ENCODE results near the gene CXCL17. TPM values are rescaled to one million over a fixed set of nuclear protein-coding genes. Genes with fewer than 3 reads are reported as not detected.

The CXCL17 gene
- total and polyA plus RNA-seq, 2 experiments from 2014 or later = 0.39 TPM; not detected in 1

DNA sequence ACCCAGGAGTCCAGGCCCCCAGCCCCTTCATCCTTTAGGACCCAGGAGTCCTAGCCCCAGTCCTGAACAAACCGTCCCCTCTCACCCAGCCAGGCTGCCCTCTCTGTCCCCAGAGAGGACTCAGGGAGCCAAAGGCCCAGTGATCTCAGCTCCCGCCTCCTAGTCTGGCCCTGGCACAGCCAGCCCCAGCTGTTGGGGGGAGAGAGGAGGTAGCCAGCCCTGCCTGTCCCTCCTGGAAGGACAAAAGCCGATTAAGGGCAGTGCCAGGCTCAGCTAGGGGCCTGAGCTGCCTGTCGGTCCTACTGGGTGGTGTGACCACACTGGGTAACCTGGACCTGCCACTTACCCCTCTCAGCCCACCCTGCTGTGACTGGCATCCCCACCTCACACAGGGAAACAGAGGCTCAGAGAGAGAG is 30.1 kb downstream of the CXCL17 start:
- Histone ChIP-seq H4K20me1 (replicated peaks; ENCODE audit: insufficient read depth) (peaks cover 8% of the 10 kb centered on the region), H3K27me3 (ENCODE audit: insufficient read depth) (peaks cover 20% of the 10 kb centered on the region), H2AFZ (no peak overlapping the region), H3K9me2 (ENCODE audit: insufficient read depth) (no peaks in the 10 kb centered on the region), H3K36me3 (ENCODE audit: insufficient read depth) (no peaks in the 10 kb centered on the region), H3K4me3 (no peak overlapping the region), H3K79me2 (replicated peaks; ENCODE audit: insufficient read depth) (no peaks in the 10 kb centered on the region), H3K27ac (ENCODE audit: low read depth) (no peak overlapping the region), H3K4me1 (ENCODE audit: insufficient read depth) (no peaks in the 10 kb centered on the region), H3F3A (replicated peaks; ENCODE audit: low read depth) (no peaks in the 10 kb centered on the region), H3K4me2 (no peak overlapping the region)
- TF ChIP-seq, protein P1, sequence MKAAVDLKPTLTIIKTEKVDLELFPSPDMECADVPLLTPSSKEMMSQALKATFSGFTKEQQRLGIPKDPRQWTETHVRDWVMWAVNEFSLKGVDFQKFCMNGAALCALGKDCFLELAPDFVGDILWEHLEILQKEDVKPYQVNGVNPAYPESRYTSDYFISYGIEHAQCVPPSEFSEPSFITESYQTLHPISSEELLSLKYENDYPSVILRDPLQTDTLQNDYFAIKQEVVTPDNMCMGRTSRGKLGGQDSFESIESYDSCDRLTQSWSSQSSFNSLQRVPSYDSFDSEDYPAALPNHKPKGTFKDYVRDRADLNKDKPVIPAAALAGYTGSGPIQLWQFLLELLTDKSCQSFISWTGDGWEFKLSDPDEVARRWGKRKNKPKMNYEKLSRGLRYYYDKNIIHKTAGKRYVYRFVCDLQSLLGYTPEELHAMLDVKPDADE (IDR thresholded peaks at IDR 0.05) = no peak
- TF ChIP-seq CREB1 (CRISPR knock-in tag; IDR thresholded peaks at IDR 0.05; ENCODE audit: low read depth) = no peak
- TF ChIP-seq EZH2 (IDR thresholded peaks at IDR 0.05; ENCODE audit: low read depth, unreplicated experiment) = no peak
- TF ChIP-seq POLR2AphosphoS5 (IDR thresholded peaks at IDR 0.05; ENCODE audit: low read depth) = peak; percentile 16; the same call in 1 of the 2 replicates
- no peak for DNase-seq (ENCODE audit: low spot score)
- Mint-ChIP-seq H3K27me3 (ENCODE audit: insufficient read depth, low read depth, poor library complexity) (peaks cover 59% of the 10 kb centered on the region), H3K4me3 (no peak overlapping the region), H3K36me3 (ENCODE audit: low read depth) (peaks cover 13% of the 10 kb centered on the region; the same call in 2 of the 3 replicates), H3K9me3 (no peaks in the 10 kb centered on the region; the same call in 1 of the 3 replicates), H3K27ac (no peak overlapping the region), H3K4me1 (peaks cover 14% of the 10 kb centered on the region)
- ATAC-seq = peak; percentile 15; the same call in 2 of the 3 replicates

GRCh38 chr19:42412227-42412626 is 30.5 kb downstream of the CXCL17 start:
- Histone ChIP-seq H3K36me3 (ENCODE audit: insufficient read depth) (no peaks in the 10 kb centered on the region), H3K79me2 (replicated peaks; ENCODE audit: insufficient read depth) (no peaks in the 10 kb centered on the region), H3K4me3 (no peak overlapping the region), H3F3A (replicated peaks; ENCODE audit: low read depth) (no peaks in the 10 kb centered on the region), H3K27me3 (ENCODE audit: insufficient read depth) (peaks cover 20% of the 10 kb centered on the region), H2AFZ (no peak overlapping the region), H3K27ac (ENCODE audit: low read depth) (no peak overlapping the region), H3K9me2 (ENCODE audit: insufficient read depth) (no peaks in the 10 kb centered on the region), H3K4me1 (ENCODE audit: insufficient read depth) (no peaks in the 10 kb centered on the region), H3K4me2 (no peak overlapping the region), H4K20me1 (replicated peaks; ENCODE audit: insufficient read depth) (peaks cover 8% of the 10 kb centered on the region)
- peak; percentile 48 for DNase-seq (ENCODE audit: low spot score)
- Mint-ChIP-seq H3K4me3 (no peak overlapping the region), H3K27me3 (ENCODE audit: insufficient read depth, low read depth, poor library complexity) (peaks cover 63% of the 10 kb centered on the region), H3K36me3 (ENCODE audit: low read depth) (peaks cover 17% of the 10 kb centered on the region), H3K4me1 (peaks cover 14% of the 10 kb centered on the region), H3K27ac (no peak overlapping the region), H3K9me3 (no peaks in the 10 kb centered on the region; the same call in 1 of the 3 replicates)
- peak; percentile 81 for ATAC-seq
- TF ChIP-seq POLR2AphosphoS5 (IDR thresholded peaks at IDR 0.05; ENCODE audit: low read depth) (no peak), ZNF331 (CRISPR knock-in tag; IDR thresholded peaks at IDR 0.05; ENCODE audit: low read depth) (no peak), ZNF462 (CRISPR knock-in tag; IDR thresholded peaks at IDR 0.05) (no peak), EZH2 (IDR thresholded peaks at IDR 0.05; ENCODE audit: low read depth, unreplicated experiment) (no peak), EZH2phosphoT487 (IDR thresholded peaks at IDR 0.05; ENCODE audit: unreplicated experiment) (no peak), JUNB (IDR thresholded peaks at IDR 0.05; ENCODE audit: unreplicated experiment) (no peak), CTCF (conservative IDR thresholded peaks at IDR 0.05; ENCODE audit: low read depth in 2 of 2) (no peak), NANOG (IDR thresholded peaks at IDR 0.05; ENCODE audit: borderline replicate concordance) (no peak), CREB1 (CRISPR knock-in tag; IDR thresholded peaks at IDR 0.05; ENCODE audit: low read depth) (no peak)

Data from GM23338 (cell line).